Kidney epithelial cell (primary cell): ENCODE data around the gene RPS3A. TPM values are rescaled to one million over a fixed set of nuclear protein-coding genes. Genes with fewer than 3 reads are reported as not detected.
A peak's percentile ranks its signal among the peaks of the same experiment; 100 is the strongest.

Source experiments
- DNase-seq: peaks from one replicate; pipeline ENCODE4 v3.0.0-alpha.2; 2010; ENCODE audit warnings: low read depth
- H3K27me3 ChIP-seq: 2 replicates; pipeline ENCODE4 v1.6.0; 2011; ENCODE audit warnings: low read length; ENCODE audit not compliant: control insufficient read depth, insufficient read depth
- H3K36me3 ChIP-seq: 2 replicates; pipeline ENCODE4 v1.5.1; 2011; ENCODE audit warnings: low read length; ENCODE audit not compliant: control insufficient read depth, insufficient read depth
- H3K4me3 ChIP-seq: 2 replicates; pipeline ENCODE4 v1.5.1; 2011; ENCODE audit warnings: low read depth, mild to moderate bottlenecking, control low read depth, low read length
- CTCF ChIP-seq: IDR thresholded peaks from 2 replicates; pipeline ENCODE4 v1.5.1; 2011; ENCODE audit warnings: mild to moderate bottlenecking, moderate library complexity, low read length, control low read depth, inconsistent platforms; ENCODE audit not compliant: insufficient read depth, poor library complexity, severe bottlenecking
- total RNA-seq: library from RNA; depleted of rRNA; stranded (reverse); fragments of >200 nt; gene quantifications from 2 replicates; pipeline ENCODE4 v1.2.3, GENCODE V29; 2015

Gene RPS3A
- total RNA-seq, 1 donor from 2014 or later, result 4,820 TPM

DNA sequence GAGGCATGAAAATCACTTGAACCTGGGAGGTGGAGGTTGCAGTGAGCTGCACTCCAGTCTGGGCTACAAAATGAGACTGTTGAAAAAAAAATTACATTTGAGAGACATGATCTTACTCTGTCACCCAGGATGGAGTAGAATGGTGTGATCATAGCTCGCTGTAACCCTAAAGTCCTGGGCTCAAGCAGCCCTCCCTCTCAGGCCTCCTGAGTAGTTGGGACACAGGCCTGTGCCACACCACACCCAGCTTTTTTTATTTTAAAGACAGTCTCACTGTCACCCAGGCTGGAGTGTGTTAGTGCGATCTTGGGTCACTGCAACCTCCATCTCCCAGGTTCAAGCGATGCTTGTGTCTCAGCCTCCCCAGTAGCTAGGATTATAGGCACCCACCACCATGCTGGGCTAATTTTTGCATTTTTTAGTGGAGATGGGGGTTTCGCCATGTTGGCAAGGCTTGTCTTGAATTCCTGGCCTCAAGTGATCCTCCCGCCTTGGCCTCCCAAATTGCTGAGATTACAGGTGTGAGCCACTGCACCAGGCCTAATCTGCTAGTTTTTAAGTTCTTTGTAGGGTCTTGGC lies 6.1 kb downstream of the RPS3A start:
- Histone ChIP-seq H3K36me3 (peaks cover 3% of the 10 kb centered on the region), H3K4me3 (no peak overlapping the region), H3K27me3 (no peaks in the 10 kb centered on the region)
- TF ChIP-seq CTCF, result no peak
- no peak for DNase-seq

DNA sequence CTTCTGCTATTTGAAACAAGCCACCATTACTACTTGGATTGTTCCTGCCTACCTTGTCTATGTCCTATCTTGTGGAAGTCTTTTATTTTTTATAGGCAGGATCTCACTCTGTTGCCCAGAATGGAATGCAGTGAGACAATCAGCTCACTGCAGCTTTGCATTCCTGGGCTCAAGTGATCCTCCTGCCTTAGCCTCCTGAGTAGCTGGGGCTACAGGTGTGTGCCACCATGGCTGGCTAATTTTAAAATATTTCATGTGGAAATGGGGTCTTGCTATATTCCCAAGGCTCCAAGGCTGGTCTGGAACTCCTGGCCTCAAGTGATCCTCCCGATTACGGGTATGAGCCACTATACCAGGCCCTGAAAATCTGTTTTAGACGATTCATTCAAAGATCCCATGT lies 7.6 kb downstream of the RPS3A start:
- H3K4me3 ChIP-seq, result no peak overlapping the region
- H3K27me3 ChIP-seq, result no peaks in the 10 kb centered on the region
- TF ChIP-seq CTCF, result no peak
- peaks cover 3% of the 10 kb centered on the region for H3K36me3 ChIP-seq
- DNase-seq, result no peak

DNA sequence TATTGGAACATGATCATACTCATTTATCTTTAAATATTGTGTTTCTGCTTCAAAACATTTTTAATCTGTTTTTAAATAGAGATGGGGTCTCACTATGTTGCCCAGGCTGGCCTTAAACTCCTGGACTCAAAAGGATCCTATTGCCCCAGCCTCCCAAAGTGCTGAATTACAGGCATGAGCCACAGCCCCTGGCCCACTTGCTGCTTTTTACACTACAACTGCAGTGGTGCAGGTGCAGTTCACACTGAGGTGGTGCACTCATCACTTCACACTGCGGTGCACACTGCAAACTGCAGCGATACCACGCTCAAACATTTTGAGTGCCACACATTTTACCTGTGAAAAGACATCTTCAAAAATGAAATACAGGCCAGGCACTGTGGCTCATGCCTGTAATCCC lies 10.8 kb downstream of the RPS3A start:
- Histone ChIP-seq H3K27me3 (no peaks in the 10 kb centered on the region), H3K4me3 (no peak overlapping the region), H3K36me3 (peaks cover 2% of the 10 kb centered on the region)
- no peak for TF ChIP-seq CTCF
- DNase-seq, result no peak

DNA sequence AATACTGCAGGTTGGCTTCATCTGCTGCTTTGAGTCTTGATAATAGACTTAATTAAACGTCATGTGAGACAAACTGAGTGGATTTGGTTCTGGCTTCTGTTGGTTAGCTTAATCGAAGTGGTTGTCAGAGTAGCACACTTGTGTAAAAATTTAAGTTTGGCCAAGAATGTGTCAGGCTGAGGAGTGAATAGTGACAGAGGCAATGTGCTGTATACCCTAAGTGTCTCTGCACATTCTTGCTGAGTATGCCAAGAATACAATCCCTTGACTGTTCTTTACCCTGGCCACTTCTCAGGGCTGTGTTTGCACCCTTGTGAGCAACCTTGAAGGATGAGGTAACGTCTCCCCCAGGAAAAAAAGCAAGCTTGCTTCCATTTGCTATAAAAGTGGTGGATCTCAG lies 14.9 kb downstream of the RPS3A start:
- Histone ChIP-seq H3K4me3 (no peak overlapping the region), H3K27me3 (no peaks in the 10 kb centered on the region), H3K36me3 (no peaks in the 10 kb centered on the region)
- TF ChIP-seq CTCF, result no peak
- no peak for DNase-seq

- no peak for DNase-seq
- Histone ChIP-seq H3K27me3 (no peaks in the 10 kb centered on the region), H3K36me3 (no peaks in the 10 kb centered on the region), H3K4me3 (no peak overlapping the region)
- no peak for TF ChIP-seq CTCF
Measured at GRCh38 chr4:151114986-151115385, 15.6 kb downstream of the RPS3A start.

GRCh38 chr4:151117371-151117962 lies 18.0 kb downstream of the RPS3A start:
- no peaks in the 10 kb centered on the region for H3K36me3 ChIP-seq
- no peaks in the 10 kb centered on the region for H3K27me3 ChIP-seq
- no peak overlapping the region for H3K4me3 ChIP-seq
- DNase-seq, result peak; percentile 29
- peak; percentile 75 for TF ChIP-seq CTCF
